ENCODE measurements around the gene ADCY2.

The ADCY2 gene

DNA sequence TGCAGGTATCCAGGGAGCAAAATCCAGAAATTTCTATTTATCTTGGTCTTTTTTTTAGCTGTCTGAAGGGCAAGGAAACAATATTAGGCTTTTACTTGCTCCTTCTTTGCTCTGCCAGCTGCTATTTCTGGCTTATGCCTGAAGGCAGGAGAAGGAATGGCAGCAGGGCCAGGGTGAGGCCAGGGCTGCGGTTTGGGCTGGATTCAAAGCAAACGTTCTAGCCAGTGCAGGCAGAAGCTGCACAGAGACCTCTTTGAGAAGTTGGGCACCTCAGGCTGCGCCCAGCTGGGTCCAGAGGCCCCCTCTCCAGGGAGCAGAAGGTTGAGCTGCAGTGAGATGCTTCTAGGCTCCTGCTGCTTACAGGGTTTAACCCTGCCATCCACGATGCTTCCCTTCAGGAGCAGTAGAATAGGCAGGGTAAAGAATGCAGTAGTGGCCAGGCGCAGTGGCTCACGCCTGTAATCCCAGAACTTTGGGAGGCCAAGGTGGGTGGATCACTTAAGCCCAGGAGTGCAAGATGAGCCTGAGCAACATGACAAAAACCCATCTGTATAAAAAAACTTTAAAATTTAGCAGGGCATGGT lies 201.2 kb downstream of the ADCY2 start:
- no peak for DNase-seq (ENCODE audit: low spot score)

DNA sequence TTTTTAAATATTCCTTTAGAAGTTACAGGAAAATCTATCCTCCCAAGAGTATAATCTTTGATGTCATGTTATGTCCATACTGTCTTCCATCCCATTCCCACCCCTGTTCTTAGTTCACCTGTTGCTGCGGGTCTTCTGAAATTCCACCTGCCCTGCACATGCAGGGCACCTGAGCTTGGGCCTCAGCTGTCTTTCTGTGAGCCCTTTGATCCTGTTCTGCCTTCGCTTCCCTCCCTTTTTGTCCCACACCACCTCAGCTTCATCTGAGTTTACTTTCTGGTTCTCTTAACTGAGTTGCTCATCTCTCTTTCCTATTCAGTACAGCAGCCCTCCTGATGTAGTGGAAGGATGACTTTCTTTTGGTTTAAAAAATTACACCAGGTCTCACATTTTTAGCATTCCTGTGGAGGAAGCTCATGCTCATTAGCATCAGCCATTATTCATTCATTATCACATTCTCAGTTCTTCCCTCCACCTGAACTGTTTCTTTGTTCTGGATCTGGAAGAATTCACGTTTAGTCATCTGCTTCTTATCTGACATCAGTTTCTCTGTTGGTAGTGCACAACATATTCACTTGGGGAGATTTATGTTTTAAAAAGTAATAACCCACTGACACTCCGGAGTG lies 211.0 kb downstream of the ADCY2 start:
- DNase-seq (ENCODE audit: low spot score): no peak

- DNase-seq (ENCODE audit: low spot score): no peak
These were observed 212.8 kb downstream of the ADCY2 start for GRCh38 chr5:7608772-7609171.

GRCh38 chr5:7609726-7610125 lies 213.8 kb downstream of the ADCY2 start:
- DNase-seq (ENCODE audit: low spot score): no peak

GRCh38 chr5:7610531-7611177 lies 214.7 kb downstream of the ADCY2 start:
- no peak for DNase-seq (ENCODE audit: low spot score)

DNA sequence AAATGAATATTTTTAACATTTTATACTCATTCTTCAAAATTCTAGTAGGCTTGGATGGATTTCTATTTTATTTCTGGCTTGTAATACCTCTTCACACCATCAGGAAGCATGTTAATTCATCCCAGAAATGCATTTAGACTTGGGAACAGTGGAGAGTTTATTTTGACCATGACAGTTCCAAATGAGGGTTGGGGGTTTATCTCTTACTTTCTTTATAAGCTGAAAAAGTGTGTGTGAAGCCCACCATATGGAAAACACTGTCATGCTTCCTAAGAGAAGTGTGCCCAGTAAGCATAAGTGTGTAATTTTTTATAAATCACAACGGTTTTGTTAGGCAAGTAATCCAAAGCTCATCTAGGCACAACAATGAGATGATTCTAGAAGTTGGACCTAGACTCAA lies 215.6 kb downstream of the ADCY2 start:
- no peak for DNase-seq (ENCODE audit: low spot score)

DNA sequence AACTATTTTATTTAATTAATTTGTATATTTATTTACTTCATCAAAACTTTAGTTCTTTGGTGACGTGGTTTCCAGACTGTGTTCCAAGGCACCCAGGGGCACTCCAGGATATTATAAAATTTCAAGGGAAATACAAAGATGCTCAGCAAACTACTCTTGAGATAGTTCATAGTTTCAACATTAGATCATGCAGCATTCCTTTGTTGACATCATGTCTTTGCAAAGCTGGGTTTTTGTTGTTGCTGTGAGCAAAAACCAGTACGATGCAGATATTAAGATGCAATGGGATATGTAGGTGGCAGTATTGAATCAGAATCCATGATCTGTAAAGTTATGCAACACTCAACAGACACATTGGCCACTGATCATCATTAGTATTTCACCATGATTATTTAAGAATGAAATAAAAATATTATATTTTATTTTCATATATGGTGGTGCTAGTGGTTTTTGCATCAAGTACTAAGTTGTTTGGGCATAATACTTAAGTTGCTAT lies 219.7 kb downstream of the ADCY2 start:
- DNase-seq (ENCODE audit: low spot score): no peak

DNA sequence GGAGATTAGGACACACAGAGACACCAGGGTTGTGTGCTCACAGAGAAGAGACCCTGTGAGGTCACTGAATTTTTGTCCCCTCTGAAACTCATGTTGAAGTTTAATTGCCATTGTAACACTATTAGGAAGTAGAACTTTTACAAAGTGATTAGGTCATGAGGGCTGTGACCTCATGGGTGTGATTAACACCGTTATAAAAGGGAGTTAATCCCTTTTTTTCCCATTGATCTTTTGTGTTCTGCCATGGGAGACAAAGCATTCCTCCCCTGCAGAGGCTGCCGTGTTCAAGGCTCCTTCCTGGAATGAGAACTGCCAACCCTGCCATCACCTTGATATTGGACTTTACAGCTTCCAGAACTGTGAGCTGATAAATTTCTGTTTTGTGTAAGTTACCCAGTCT lies 221.0 kb downstream of the ADCY2 start:
- DNase-seq (ENCODE audit: low spot score): no peak

DNA sequence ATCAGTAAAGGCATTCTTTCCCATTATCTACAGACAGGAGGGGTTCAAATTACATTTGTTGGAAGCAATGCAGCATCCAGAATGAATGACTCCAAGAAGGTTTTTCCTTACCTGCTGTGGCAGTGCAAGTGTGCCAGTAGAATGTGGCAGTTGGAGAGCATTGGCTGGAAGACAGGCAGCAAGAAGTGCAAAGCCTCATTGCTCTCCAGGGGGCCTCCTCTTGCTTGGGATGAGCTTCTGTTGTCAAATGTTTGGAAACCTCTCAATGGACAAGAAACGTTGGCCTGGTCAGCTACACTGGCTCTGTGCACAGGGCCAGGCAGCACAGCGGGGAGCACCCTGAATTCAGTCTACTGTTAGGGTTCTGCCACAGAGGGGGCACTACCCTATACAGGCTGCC lies 226.6 kb downstream of the ADCY2 start:
- no peak for DNase-seq (ENCODE audit: low spot score)

DNA sequence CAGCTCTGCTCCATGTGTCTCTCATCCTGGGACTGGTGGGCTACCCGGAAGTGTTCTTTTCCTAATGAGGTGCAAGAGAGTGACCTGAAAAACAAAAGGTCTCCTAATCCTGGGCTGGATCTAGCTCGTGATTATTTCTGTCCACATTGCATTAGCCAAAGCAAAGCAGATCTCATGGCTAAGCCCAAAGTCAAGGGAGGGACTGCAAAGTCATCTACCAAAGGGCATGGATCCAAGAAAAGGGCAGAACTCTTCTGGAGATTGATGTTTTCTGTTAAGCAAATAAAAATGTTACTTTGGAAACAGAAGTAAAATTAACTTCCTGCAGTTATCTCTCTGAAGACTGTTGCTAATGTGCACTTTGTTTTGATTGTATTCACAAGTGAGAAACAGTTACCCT lies 229.8 kb downstream of the ADCY2 start:
- no peak for DNase-seq (ENCODE audit: low spot score)

DNA sequence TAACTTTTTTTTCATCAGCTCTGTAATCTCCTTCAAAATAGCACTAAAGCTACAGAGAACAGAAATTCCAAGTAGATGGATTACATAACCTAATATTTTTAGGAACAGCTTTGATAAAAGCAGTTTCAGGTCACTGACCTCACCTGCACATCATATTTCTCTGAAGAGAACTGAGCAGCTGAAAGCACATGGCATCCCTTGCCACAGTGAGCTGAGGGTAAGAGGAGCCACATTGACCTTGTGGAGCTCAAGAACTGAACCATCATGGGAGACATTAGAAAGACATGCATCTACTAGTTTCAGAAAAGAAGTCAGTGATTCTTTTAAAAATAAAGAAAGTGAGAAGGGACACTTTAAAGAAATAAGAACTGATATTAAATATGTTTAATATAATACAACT lies 232.3 kb downstream of the ADCY2 start:
- no peak for DNase-seq (ENCODE audit: low spot score)

GRCh38 chr5:7628820-7629219 lies 232.9 kb downstream of the ADCY2 start:
- DNase-seq (ENCODE audit: low spot score): no peak

DNA sequence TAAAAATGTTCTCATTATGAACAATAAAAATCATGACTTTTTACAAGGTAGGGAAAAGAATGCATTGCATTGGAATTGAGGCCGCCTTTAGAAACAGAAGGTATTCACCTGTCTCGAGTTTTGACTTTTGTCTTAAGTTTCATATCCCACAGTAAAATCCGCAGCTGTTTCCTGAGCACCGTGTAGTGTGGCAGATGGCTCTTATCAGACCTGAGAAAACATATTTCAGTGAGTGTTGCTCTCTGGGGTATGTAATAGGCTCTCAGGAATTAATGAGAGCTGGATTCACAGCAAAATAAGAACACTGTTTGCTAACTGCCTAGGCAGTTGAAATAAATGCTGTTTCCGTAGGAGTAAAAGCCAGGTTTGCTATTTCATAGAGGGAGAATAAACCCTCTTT lies 233.6 kb downstream of the ADCY2 start:
- no peak for DNase-seq (ENCODE audit: low spot score)

- no peak for DNase-seq (ENCODE audit: low spot score)
These were observed 238.9 kb downstream of the ADCY2 start for GRCh38 chr5:7634837-7635236.

DNA sequence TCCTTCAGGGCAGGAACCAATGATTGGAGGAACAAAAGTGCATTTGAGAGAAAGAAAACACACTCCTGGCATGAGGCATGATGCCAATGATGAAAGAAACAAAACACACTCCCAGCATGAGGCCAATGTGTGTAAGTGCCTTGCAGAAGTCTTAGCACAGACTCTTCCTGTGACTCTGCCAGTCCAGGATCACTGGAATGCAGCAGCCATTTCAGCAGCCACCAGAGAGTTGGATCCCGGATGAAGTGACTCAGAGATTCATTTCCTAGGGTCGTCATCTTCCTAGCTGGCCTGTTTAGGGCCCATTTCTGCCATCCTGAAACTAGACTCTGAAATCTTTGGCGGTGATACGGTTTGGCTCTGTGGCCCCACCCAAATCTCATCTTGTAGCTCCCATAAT lies 242.5 kb downstream of the ADCY2 start:
- DNase-seq (ENCODE audit: low spot score): no peak

- DNase-seq (ENCODE audit: low spot score): no peak
These were observed 246.1 kb downstream of the ADCY2 start for GRCh38 chr5:7642029-7642428.

DNA sequence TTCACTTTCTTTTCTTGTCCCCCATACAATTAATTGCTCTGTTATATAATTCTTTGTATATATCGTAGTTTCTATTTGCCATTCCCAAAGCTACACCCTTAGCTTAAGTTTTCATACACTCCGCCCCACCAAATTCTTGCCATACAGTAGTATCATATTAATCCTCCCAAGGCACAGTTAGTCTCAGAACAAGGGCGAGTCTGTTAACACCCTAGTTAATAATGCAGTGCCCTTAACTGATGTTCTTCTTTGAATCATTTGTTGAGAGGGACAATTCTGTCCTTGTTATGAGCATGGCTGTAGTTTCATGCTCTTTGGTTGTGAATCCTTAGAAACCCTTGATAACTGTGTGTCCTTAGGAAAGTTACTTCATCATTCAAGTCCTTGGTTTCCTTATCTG lies 248.8 kb downstream of the ADCY2 start:
- DNase-seq (ENCODE audit: low spot score): no peak

GRCh38 chr5:7650755-7651154 lies 254.8 kb downstream of the ADCY2 start:
- DNase-seq (ENCODE audit: low spot score): no peak

GRCh38 chr5:7653046-7653445 lies 257.1 kb downstream of the ADCY2 start:
- DNase-seq (ENCODE audit: low spot score): no peak

- DNase-seq (ENCODE audit: low spot score): no peak
These were observed 261.2 kb downstream of the ADCY2 start for GRCh38 chr5:7657153-7657552.

GRCh38 chr5:7659420-7659819 lies 263.5 kb downstream of the ADCY2 start:
- DNase-seq (ENCODE audit: low spot score): no peak

- DNase-seq (ENCODE audit: low spot score): no peak
These were observed 266.4 kb downstream of the ADCY2 start for GRCh38 chr5:7662289-7662688.

DNA sequence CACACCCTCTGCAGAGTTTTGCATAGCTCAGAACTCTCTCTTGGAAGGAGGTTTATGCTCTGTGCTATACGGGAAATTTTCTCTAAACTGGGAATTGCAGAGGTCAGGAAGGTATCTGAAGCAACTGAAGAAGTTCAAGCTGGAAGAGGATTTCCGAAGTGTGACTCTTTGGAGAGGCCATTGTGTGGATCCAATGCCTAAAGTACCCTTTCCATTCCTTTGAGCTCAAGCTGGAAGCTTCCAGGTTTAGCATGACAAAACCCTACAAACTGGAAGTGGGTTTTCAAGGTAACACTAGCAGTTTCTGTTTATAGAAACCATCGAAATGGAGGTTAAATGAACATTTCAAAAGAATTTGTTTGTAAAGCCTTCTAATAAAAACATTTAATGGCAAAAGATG lies 267.9 kb downstream of the ADCY2 start:
- no peak for DNase-seq (ENCODE audit: low spot score)

GRCh38 chr5:7664208-7664607 lies 268.3 kb downstream of the ADCY2 start:
- no peak for DNase-seq (ENCODE audit: low spot score)
